ENCODE measurements around the gene XPR1.

DNA sequence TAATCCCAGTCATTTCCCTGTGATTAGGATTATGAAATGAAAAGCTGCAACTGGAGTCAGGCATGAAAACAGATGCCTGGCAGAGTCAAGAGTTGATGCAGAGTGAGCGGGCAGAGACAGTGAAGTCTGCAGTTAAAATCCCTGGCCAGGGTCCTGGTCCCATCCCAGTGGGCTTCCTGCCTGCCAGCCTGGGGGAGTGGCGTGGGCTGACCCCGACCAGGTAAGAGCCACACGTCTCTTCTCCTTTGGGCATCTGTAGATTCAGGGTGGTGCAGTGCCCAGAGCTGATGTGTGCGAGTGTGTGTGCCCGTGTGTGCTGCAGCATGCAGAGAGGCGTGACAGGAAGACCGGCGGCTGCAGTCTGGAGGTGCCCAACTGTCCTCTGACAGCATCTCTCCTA lies 274.7 kb downstream of the XPR1 start:
- TF ChIP-seq, protein P1, sequence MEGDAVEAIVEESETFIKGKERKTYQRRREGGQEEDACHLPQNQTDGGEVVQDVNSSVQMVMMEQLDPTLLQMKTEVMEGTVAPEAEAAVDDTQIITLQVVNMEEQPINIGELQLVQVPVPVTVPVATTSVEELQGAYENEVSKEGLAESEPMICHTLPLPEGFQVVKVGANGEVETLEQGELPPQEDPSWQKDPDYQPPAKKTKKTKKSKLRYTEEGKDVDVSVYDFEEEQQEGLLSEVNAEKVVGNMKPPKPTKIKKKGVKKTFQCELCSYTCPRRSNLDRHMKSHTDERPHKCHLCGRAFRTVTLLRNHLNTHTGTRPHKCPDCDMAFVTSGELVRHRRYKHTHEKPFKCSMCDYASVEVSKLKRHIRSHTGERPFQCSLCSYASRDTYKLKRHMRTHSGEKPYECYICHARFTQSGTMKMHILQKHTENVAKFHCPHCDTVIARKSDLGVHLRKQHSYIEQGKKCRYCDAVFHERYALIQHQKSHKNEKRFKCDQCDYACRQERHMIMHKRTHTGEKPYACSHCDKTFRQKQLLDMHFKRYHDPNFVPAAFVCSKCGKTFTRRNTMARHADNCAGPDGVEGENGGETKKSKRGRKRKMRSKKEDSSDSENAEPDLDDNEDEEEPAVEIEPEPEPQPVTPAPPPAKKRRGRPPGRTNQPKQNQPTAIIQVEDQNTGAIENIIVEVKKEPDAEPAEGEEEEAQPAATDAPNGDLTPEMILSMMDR (IDR thresholded peaks at IDR 0.05; ENCODE audit: control extremely low read depth in 1 of 3, insufficient read depth in 1 of 3, low read depth in 1 of 3, low read length in 3 of 3) = no peak
- TF ChIP-seq CREB1 (IDR thresholded peaks at IDR 0.05) (no peak), SIN3A (conservative IDR thresholded peaks at IDR 0.05 in 1 of 2, IDR thresholded peaks at IDR 0.05 in 1 of 2; ENCODE audit: low read depth in 1 of 2, low read length in 2 of 2) (no peak)

Data from H1 (cell line).